ENCODE data around the gene CSNK1D. TPM values are rescaled to one million over a fixed set of nuclear protein-coding genes. Genes with fewer than 3 reads are reported as not detected.

The CSNK1D gene
- total and polyA plus RNA-seq, 10 of the 15 experiments (the other 5 are each of a cell fraction or from before 2014, with no cell fraction given): 5.7 to 105 (median 58.1) TPM

- TF ChIP-seq ZBTB11 (CRISPR knock-in tag; IDR thresholded peaks at IDR 0.05) (no peak), POLR2AphosphoS5 (IDR thresholded peaks at IDR 0.05; ENCODE audit: low read length) (peak; percentile 25; the same call in 1 of the 2 replicates), ZZZ3 (IDR thresholded peaks at IDR 0.05; ENCODE audit: control insufficient read depth, insufficient read length, low read depth) (no peak), NR2C1 (IDR thresholded peaks at IDR 0.05) (no peak), PBX3 (IDR thresholded peaks at IDR 0.05; ENCODE audit: insufficient replicate concordance, low read depth, low read length) (peak; percentile 20), RUNX3 (IDR thresholded peaks at IDR 0.05; ENCODE audit: low read length) (no peak)
Observed at GRCh38 chr17:82246365-82247181, 26.9 kb downstream of the CSNK1D start (continued).

- no peak for TF ChIP-seq PAX5 (IDR thresholded peaks at IDR 0.05; ENCODE audit: borderline replicate concordance, low read depth, low read length)
- TF ChIP-seq ZNF274 (IDR thresholded peaks at IDR 0.05; ENCODE audit: insufficient read depth, insufficient read length): no peak
- TF ChIP-seq SUZ12 (IDR thresholded peaks at IDR 0.05; ENCODE audit: unreplicated experiment): no peak
- 0 out of 2 replicates have a peak, but pooled peaks have one; percentile 5 for TF ChIP-seq POLR2AphosphoS5 (IDR thresholded peaks at IDR 0.05; ENCODE audit: low read length)
- no peak for TF ChIP-seq BCL11A (IDR thresholded peaks at IDR 0.05; ENCODE audit: low read depth, low read length)
- no peak for TF ChIP-seq NFYB (IDR thresholded peaks at IDR 0.05; ENCODE audit: insufficient read depth, low read depth, low read length)
- no peak for TF ChIP-seq MAX (IDR thresholded peaks at IDR 0.05; ENCODE audit: low read depth, low read length)
- Histone ChIP-seq H3K9ac (ENCODE audit: control insufficient read depth, insufficient read depth, low read length) (no peak overlapping the region), H3K4me2 (ENCODE audit: control insufficient read depth, insufficient read depth) (no peak overlapping the region), H3K4me1 (ENCODE audit: control insufficient read depth, insufficient read depth, low read length) (peaks cover 8% of the 10 kb centered on the region), H2AFZ (ENCODE audit: control insufficient read depth, low read depth, low read length) (no peak overlapping the region), H3K9me3 (replicated peaks; ENCODE audit: control insufficient read depth, insufficient read depth, low read length) (no peaks in the 10 kb centered on the region), H3K4me3 (no peak overlapping the region), H4K20me1 (ENCODE audit: control insufficient read depth, insufficient read depth) (peaks cover 5% of the 10 kb centered on the region), H3K36me3 (ENCODE audit: control insufficient read depth in 2 of 2, insufficient read depth in 2 of 2, low read length in 1 of 2) (peaks cover 30 to 71% of the 10 kb centered on the region in 2 experiments), H3K79me2 (ENCODE audit: control insufficient read depth, insufficient read depth, low read length) (no peaks in the 10 kb centered on the region), H3K27me3 (replicated peaks in 1 of 2; ENCODE audit: control insufficient read depth in 2 of 2, insufficient read depth in 2 of 2, low read length in 1 of 2) (no peaks in the 10 kb centered on the region), H3K27ac (ENCODE audit: control insufficient read depth, insufficient read depth) (no peak overlapping the region)
- ChIA-PET SMC1A (ENCODE audit: uncharacterized antibody, unreplicated experiment) (no interaction called here), POLR2A (no interaction called here), RAD21 (ENCODE audit: unreplicated experiment) (no interaction called here), CTCF (no interaction called here)
- intact Hi-C loops (cut with micrococcal nuclease; ENCODE audit: unreplicated experiment): no loop called here
- BruUV-seq (replicated peaks): no TSS peak
- no peak for ATAC-seq
- FAIRE-seq: no peak
- in situ Hi-C loops (cut with MboI): no loop called here
- WGBS (ENCODE audit: insufficient coverage, insufficient replicate concordance, low lambda C conversion rate, missing lambda C conversion rate): 77% methylated on average over 5 of the region's 5 CpGs
- no peak for DNase-seq (ENCODE audit: low read depth, low spot score)
Observed at GRCh38 chr17:82246040-82246364, 27.5 kb downstream of the CSNK1D start.

All from GM12878 (cell line).